HepG2 (cell line): ENCODE results near the gene SIVA1. TPM values are rescaled to one million over a fixed set of nuclear protein-coding genes. Genes with fewer than 3 reads are reported as not detected.

ENCODE experiments used
- MED1 ChIP-seq: sonication (generic); formaldehyde crosslinking; IDR thresholded peaks from 2 replicates; pipeline ENCODE4 v1.4.0; 2020; ENCODE audit warnings: missing genetic modification reagents
- PHF21A ChIP-seq: sonication (generic); formaldehyde crosslinking; IDR thresholded peaks from 2 replicates; pipeline ENCODE4 v1.5.0; 2020; ENCODE audit warnings: mild to moderate bottlenecking, missing genetic modification reagents
- ZBED4 ChIP-seq: sonication (generic); formaldehyde crosslinking; IDR thresholded peaks from 2 replicates; pipeline ENCODE4 v1.4.0; 2020; ENCODE audit warnings: missing genetic modification reagents, borderline replicate concordance
- ZNF12 ChIP-seq: sonication (generic); formaldehyde crosslinking; IDR thresholded peaks from 2 replicates; pipeline ENCODE4 v1.5.0; 2020; ENCODE audit warnings: missing genetic modification reagents
- ZNF713 ChIP-seq: sonication (generic); formaldehyde crosslinking; IDR thresholded peaks from 2 replicates; pipeline ENCODE4 v1.4.0; 2020; ENCODE audit warnings: mild to moderate bottlenecking, missing genetic modification reagents
- ZNF816 ChIP-seq: sonication (generic); formaldehyde crosslinking; IDR thresholded peaks from 2 replicates; pipeline ENCODE4 v1.8.0; 2022; ENCODE audit warnings: missing genetic modification reagents, mild to moderate bottlenecking, borderline replicate concordance
- polyA plus RNA-seq, 8 experiments: library from polyadenylated mRNA; depleted of rRNA in 3 of 8; stranded (reverse) in 7 of 8; unstranded in 1 of 8; fragments of >200 nt; fragmentation: Illumina TruSeq in 4 of 8; extraction: Trizol in 4 of 8; gene quantifications; 2 replicates each; pipeline versions ENCODE4 v1.2.1 to v1.2.3, GENCODE V29; 2011 to 2016; ENCODE audit warnings: low read depth in 4 of 8, missing spikeins in 1 of 8, mixed read lengths in 1 of 8; ENCODE audit not compliant: insufficient read depth in 1 of 8
- total RNA-seq, 5 experiments: library from RNA; depleted of rRNA; stranded (reverse); fragments of >200 nt; fragmentation: Illumina TruSeq; extraction: Trizol; gene quantifications; 2 replicates each; pipeline ENCODE4 v1.2.3, GENCODE V29; 2016; ENCODE audit warnings: low read depth in 1 of 5
- TF ChIP-seq, protein P1 (sequence below): sonication (generic); formaldehyde crosslinking; IDR thresholded peaks from 2 replicates; pipeline ENCODE4 v1.8.0; 2022; ENCODE audit warnings: low read depth, missing genetic modification reagents
- TF ChIP-seq, protein P2 (sequence below): sonication (generic); formaldehyde crosslinking; IDR thresholded peaks from one replicate; pipeline ENCODE4 v1.5.1; 2020; ENCODE audit warnings: mild to moderate bottlenecking, missing genetic modification reagents; ENCODE audit errors: not compliant biosample characterization
- TF ChIP-seq, protein P3 (sequence below): sonication (generic); formaldehyde crosslinking; IDR thresholded peaks from 2 replicates; pipeline ENCODE4 v1.9.0; 2021; ENCODE audit warnings: missing genetic modification reagents, mild to moderate bottlenecking, borderline replicate concordance

SIVA1 gene
- total and polyA plus RNA-seq, 2 of the 13 experiments (the other 11 are each of a cell fraction or from before 2014, with no cell fraction given) = 123 to 186 TPM

DNA sequence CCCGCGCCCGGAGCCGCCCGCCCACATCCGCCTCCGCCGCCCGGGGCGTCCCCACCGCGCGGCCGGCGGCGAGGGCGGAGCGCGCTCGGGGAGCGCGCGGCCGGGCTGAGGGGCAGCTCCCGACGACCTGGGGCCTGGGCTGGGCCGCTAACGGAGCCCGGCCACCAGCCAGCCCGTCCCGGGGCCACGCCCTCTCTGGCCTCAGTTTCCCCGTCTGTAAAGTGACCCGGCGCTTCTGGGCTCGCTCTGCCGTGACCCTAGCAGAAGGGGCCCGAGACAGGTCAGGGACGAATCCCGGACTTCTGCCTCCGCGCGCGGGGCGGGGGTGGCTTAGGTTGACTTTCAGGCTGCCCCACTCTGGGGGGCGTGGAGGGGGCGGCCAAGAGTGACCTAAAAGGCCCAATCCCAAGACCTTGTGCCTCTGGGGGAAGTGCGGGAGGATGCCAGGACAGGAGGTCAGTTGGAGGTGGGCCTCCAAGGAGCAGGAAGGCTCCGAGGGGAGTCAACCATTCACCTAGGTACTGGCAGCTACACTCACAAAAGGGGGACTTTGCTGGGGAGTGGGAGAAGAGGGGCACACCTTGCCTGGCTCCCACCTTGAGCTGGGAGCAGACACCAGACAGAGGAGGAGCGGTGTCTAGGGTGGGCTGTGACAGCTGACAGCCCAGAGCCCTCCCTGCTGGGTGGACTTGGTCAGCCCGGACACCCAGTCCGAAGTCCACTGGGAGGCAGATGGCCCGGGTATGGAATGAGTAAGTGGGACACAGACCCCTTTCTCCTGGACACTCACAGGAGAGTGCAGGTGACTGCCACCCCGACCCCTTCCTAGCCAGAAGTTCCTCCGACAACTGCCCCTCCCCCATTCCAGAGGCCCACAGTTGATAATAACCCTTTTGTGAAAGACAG, 43.1 kb downstream of the SIVA1 start (continued):
- TF ChIP-seq, protein P1, sequence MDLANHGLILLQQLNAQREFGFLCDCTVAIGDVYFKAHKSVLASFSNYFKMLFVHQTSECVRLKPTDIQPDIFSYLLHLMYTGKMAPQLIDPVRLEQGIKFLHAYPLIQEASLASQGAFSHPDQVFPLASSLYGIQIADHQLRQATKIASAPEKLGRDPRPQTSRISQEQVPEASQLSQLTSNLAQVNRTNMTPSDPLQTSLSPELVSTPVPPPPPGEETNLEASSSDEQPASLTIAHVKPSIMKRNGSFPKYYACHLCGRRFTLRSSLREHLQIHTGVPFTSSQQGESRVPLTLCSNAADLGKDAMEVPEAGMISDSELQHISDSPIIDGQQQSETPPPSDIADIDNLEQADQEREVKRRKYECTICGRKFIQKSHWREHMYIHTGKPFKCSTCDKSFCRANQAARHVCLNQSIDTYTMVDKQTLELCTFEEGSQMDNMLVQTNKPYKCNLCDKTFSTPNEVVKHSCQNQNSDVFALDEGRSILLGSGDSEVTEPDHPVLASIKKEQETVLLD (CRISPR knock-in tag) = peak; percentile 67; the same call in 1 of the 2 replicates
- TF ChIP-seq MED1 (CRISPR knock-in tag) (no peak), ZNF713 (CRISPR knock-in tag) (no peak), ZBED4 (no peak; the same call in 1 of the 2 replicates), PHF21A (CRISPR knock-in tag) (peak; percentile 73), ZNF12 (CRISPR knock-in tag) (no peak), ZNF816 (CRISPR knock-in tag) (no peak)
- TF ChIP-seq, protein P2, sequence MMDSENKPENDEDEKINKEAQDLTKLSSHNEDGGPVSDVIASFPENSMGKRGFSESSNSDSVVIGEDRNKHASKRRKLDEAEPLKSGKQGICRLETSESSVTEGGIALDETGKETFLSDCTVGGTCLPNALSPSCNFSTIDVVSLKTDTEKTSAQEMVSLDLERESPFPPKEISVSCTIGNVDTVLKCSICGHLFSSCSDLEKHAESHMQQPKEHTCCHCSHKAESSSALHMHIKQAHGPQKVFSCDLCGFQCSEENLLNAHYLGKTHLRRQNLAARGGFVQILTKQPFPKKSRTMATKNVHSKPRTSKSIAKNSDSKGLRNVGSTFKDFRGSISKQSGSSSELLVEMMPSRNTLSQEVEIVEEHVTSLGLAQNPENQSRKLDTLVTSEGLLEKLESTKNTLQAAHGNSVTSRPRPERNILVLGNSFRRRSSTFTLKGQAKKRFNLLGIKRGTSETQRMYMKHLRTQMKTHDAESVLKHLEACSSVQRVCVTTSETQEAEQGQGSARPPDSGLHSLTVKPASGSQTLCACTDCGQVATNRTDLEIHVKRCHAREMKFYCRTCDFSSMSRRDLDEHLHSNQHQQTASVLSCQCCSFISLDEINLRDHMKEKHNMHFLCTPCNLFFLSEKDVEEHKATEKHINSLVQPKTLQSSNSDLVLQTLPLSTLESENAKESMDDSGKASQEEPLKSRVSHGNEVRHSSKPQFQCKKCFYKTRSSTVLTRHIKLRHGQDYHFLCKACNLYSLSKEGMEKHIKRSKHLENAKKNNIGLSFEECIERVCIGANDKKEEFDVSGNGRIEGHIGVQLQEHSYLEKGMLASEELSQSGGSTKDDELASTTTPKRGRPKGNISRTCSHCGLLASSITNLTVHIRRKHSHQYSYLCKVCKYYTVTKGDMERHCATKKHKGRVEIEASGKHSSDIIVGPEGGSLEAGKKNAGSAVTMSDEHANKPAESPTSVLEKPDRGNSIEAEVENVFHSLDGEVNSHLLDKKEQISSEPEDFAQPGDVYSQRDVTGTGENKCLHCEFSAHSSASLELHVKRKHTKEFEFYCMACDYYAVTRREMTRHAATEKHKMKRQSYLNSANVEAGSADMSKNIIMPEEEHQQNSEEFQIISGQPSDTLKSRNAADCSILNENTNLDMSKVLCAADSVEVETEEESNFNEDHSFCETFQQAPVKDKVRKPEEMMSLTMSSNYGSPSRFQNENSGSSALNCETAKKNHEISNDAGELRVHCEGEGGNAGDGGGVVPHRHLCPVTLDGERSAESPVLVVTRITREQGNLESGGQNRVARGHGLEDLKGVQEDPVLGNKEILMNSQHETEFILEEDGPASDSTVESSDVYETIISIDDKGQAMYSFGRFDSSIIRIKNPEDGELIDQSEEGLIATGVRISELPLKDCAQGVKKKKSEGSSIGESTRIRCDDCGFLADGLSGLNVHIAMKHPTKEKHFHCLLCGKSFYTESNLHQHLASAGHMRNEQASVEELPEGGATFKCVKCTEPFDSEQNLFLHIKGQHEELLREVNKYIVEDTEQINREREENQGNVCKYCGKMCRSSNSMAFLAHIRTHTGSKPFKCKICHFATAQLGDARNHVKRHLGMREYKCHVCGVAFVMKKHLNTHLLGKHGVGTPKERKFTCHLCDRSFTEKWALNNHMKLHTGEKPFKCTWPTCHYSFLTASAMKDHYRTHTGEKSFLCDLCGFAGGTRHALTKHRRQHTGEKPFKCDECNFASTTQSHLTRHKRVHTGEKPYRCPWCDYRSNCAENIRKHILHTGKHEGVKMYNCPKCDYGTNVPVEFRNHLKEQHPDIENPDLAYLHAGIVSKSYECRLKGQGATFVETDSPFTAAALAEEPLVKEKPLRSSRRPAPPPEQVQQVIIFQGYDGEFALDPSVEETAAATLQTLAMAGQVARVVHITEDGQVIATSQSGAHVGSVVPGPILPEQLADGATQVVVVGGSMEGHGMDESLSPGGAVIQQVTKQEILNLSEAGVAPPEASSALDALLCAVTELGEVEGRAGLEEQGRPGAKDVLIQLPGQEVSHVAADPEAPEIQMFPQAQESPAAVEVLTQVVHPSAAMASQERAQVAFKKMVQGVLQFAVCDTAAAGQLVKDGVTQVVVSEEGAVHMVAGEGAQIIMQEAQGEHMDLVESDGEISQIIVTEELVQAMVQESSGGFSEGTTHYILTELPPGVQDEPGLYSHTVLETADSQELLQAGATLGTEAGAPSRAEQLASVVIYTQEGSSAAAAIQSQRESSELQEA (CRISPR knock-in tag) = no peak
- TF ChIP-seq, protein P3, sequence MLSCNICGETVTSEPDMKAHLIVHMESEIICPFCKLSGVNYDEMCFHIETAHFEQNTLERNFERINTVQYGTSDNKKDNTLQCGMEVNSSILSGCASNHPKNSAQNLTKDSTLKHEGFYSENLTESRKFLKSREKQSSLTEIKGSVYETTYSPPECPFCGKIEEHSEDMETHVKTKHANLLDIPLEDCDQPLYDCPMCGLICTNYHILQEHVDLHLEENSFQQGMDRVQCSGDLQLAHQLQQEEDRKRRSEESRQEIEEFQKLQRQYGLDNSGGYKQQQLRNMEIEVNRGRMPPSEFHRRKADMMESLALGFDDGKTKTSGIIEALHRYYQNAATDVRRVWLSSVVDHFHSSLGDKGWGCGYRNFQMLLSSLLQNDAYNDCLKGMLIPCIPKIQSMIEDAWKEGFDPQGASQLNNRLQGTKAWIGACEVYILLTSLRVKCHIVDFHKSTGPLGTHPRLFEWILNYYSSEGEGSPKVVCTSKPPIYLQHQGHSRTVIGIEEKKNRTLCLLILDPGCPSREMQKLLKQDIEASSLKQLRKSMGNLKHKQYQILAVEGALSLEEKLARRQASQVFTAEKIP (CRISPR knock-in tag) = no peak
